ENCODE data around the gene CD1B.
"Not testable (repeated sequence)": the region's sequence is repeated elsewhere in the genome, so short reads cannot be mapped to it uniquely, and the experiment has no call there.

CD1B gene

GRCh38 chr1:158331481-158332150, at the start of gene CD1B:
CD1B (minus strand) TSS chr1:158331531; CDS start chr1:158331423, 108 bp downstream.
- H3K4me3 ChIP-seq (replicated peaks in 1 of 2; ENCODE audit: low read depth in 2 of 2, low read length in 2 of 2): no peak within 1 kb of the TSS
- no peak for TF ChIP-seq CTCF (IDR thresholded peaks at IDR 0.05; ENCODE audit: low read depth, low read length)
- DNase-seq (ENCODE audit: low read depth in 2 of 2): no peak

GRCh38 chr1:158374860-158375259, 43.5 kb upstream of the CD1B start:
- H3K4me3 ChIP-seq (replicated peaks in 1 of 2; ENCODE audit: low read depth in 2 of 2, low read length in 2 of 2): no peak overlapping the region
- TF ChIP-seq CTCF (IDR thresholded peaks at IDR 0.05; ENCODE audit: low read depth, low read length): no peak
- no peak for DNase-seq (ENCODE audit: low read depth in 2 of 2)

- not testable (repeated sequence) for H3K4me3 ChIP-seq (replicated peaks in 1 of 2; ENCODE audit: low read depth in 2 of 2, low read length in 2 of 2)
These were observed 42.8 kb upstream of the CD1B start for GRCh38 chr1:158374101-158374500.

GRCh38 chr1:158371188-158371953, 40.0 kb upstream of the CD1B start:
- TF ChIP-seq CTCF (IDR thresholded peaks at IDR 0.05; ENCODE audit: low read depth, low read length): no peak
- H3K4me3 ChIP-seq (replicated peaks in 1 of 2; ENCODE audit: low read depth in 2 of 2, low read length in 2 of 2): no peak overlapping the region
- DNase-seq (ENCODE audit: low read depth in 2 of 2): no peak

More at GRCh38 chr1:158374101-158374500, 42.8 kb upstream of the CD1B start:
- DNase-seq (ENCODE audit: low read depth in 2 of 2): not testable (repeated sequence)

- H3K4me3 ChIP-seq (replicated peaks in 1 of 2; ENCODE audit: low read depth in 2 of 2, low read length in 2 of 2): no peak overlapping the region
- DNase-seq (ENCODE audit: low read depth in 2 of 2): no peak
- TF ChIP-seq CTCF (IDR thresholded peaks at IDR 0.05; ENCODE audit: low read depth, low read length): no peak
These were observed 35.5 kb upstream of the CD1B start for GRCh38 chr1:158366783-158367182.

GRCh38 chr1:158362941-158363340, 31.6 kb upstream of the CD1B start:
- no peak for TF ChIP-seq CTCF (IDR thresholded peaks at IDR 0.05; ENCODE audit: low read depth, low read length)
- DNase-seq (ENCODE audit: low read depth in 2 of 2): no peak
- no peak overlapping the region for H3K4me3 ChIP-seq (replicated peaks in 1 of 2; ENCODE audit: low read depth in 2 of 2, low read length in 2 of 2)

- no peak for TF ChIP-seq CTCF (IDR thresholded peaks at IDR 0.05; ENCODE audit: low read depth, low read length)
These were observed 31.2 kb upstream of the CD1B start for GRCh38 chr1:158362482-158362881.

More at GRCh38 chr1:158362482-158362881, 31.2 kb upstream of the CD1B start:
- DNase-seq (ENCODE audit: low read depth in 2 of 2): no peak
- H3K4me3 ChIP-seq (replicated peaks in 1 of 2; ENCODE audit: low read depth in 2 of 2, low read length in 2 of 2): no peak overlapping the region
